ENCODE measurements around the gene SERBP1. TPM values are rescaled to one million over a fixed set of nuclear protein-coding genes. Genes with fewer than 3 reads are reported as not detected.
"Not testable (repeated sequence)": the region's sequence is repeated elsewhere in the genome, so short reads cannot be mapped to it uniquely, and the experiment has no call there.

Gene SERBP1
- polyA plus RNA-seq, 1 donor from 2014 or later, result 150 TPM

DNA sequence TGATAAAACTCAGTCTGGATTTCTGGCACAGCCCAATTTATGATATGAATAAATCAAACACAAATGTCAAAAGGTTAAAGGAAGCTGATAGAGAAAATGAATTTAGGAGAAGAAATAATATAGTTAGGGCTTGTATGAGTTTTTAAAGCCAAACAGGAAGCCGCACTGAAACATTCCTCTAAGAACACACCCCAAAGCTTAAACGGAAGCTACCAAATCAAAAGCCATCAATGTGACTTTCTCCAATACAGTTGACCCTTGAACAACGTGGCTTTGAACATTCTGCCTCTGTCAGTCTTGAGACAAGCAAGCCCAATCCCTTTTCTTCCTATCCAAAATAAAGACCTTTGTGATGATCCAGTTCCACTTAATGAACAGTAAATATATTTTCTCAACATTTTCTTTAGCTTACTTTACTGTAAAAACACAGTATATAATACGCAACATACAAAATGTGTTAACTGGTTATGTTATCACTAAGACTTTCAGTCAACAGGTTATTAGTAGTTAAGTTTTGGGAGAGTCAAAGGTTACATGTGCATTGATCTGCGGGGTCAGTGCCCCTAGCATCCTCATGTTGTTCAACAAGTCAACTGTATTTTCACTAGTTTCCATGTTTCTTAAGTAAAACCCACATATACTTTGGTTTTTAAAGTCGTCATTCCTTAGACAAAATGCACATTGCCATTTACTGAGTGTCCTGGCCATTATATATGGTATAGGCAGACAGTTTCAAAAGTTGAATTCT is 11.2 kb downstream of the SERBP1 start:
- H3K79me2 ChIP-seq (replicated peaks; ENCODE audit: insufficient read depth, low read length), result peaks cover 29% of the 10 kb centered on the region
- no peak overlapping the region for H3K4me3 ChIP-seq (ENCODE audit: low read length)
- H3K9ac ChIP-seq (ENCODE audit: low read length), result no peak overlapping the region
- no peak overlapping the region for H3K4me2 ChIP-seq (ENCODE audit: low read length)
- H4K20me1 ChIP-seq (ENCODE audit: insufficient read depth), result no peaks in the 10 kb centered on the region
- H3K9me3 ChIP-seq (ENCODE audit: low read length), result no peaks in the 10 kb centered on the region
- H3K27me3 ChIP-seq (ENCODE audit: insufficient read depth, low read depth, low read length), result no peaks in the 10 kb centered on the region
- no peaks in the 10 kb centered on the region for H3K9me2 ChIP-seq (ENCODE audit: insufficient read depth, low read length)
- H3K36me3 ChIP-seq (ENCODE audit: insufficient read depth, low read length), result peaks cover 29% of the 10 kb centered on the region
- H2AFZ ChIP-seq (ENCODE audit: low read depth, low read length), result no peak overlapping the region
- H3F3A ChIP-seq (ENCODE audit: insufficient read depth, low read length, poor library complexity, severe bottlenecking), result no peaks in the 10 kb centered on the region
- H3K27ac ChIP-seq (ENCODE audit: low read length), result no peak overlapping the region
- TF ChIP-seq POLR2AphosphoS5 (IDR thresholded peaks at IDR 0.05) (no peak), EZH2 (IDR thresholded peaks at IDR 0.05; ENCODE audit: borderline replicate concordance, insufficient read depth, low read length, poor library complexity, severe bottlenecking) (no peak), SMC3 (conservative IDR thresholded peaks at IDR 0.05; ENCODE audit: poor library complexity) (no peak), MXI1 (conservative IDR thresholded peaks at IDR 0.05; ENCODE audit: poor library complexity, severe bottlenecking) (no peak), TAF1 (IDR thresholded peaks at IDR 0.05; ENCODE audit: low read depth) (no peak), RAD21 (conservative IDR thresholded peaks at IDR 0.05) (no peak), EP300 (conservative IDR thresholded peaks at IDR 0.05; ENCODE audit: poor library complexity, severe bottlenecking) (no peak)
- TF ChIP-seq, protein P1, sequence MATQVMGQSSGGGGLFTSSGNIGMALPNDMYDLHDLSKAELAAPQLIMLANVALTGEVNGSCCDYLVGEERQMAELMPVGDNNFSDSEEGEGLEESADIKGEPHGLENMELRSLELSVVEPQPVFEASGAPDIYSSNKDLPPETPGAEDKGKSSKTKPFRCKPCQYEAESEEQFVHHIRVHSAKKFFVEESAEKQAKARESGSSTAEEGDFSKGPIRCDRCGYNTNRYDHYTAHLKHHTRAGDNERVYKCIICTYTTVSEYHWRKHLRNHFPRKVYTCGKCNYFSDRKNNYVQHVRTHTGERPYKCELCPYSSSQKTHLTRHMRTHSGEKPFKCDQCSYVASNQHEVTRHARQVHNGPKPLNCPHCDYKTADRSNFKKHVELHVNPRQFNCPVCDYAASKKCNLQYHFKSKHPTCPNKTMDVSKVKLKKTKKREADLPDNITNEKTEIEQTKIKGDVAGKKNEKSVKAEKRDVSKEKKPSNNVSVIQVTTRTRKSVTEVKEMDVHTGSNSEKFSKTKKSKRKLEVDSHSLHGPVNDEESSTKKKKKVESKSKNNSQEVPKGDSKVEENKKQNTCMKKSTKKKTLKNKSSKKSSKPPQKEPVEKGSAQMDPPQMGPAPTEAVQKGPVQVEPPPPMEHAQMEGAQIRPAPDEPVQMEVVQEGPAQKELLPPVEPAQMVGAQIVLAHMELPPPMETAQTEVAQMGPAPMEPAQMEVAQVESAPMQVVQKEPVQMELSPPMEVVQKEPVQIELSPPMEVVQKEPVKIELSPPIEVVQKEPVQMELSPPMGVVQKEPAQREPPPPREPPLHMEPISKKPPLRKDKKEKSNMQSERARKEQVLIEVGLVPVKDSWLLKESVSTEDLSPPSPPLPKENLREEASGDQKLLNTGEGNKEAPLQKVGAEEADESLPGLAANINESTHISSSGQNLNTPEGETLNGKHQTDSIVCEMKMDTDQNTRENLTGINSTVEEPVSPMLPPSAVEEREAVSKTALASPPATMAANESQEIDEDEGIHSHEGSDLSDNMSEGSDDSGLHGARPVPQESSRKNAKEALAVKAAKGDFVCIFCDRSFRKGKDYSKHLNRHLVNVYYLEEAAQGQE (IDR thresholded peaks at IDR 0.05; ENCODE audit: borderline replicate concordance), result no peak
- TF ChIP-seq, protein P2, sequence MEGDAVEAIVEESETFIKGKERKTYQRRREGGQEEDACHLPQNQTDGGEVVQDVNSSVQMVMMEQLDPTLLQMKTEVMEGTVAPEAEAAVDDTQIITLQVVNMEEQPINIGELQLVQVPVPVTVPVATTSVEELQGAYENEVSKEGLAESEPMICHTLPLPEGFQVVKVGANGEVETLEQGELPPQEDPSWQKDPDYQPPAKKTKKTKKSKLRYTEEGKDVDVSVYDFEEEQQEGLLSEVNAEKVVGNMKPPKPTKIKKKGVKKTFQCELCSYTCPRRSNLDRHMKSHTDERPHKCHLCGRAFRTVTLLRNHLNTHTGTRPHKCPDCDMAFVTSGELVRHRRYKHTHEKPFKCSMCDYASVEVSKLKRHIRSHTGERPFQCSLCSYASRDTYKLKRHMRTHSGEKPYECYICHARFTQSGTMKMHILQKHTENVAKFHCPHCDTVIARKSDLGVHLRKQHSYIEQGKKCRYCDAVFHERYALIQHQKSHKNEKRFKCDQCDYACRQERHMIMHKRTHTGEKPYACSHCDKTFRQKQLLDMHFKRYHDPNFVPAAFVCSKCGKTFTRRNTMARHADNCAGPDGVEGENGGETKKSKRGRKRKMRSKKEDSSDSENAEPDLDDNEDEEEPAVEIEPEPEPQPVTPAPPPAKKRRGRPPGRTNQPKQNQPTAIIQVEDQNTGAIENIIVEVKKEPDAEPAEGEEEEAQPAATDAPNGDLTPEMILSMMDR (IDR thresholded peaks at IDR 0.05; ENCODE audit: poor library complexity, severe bottlenecking), result no peak

DNA sequence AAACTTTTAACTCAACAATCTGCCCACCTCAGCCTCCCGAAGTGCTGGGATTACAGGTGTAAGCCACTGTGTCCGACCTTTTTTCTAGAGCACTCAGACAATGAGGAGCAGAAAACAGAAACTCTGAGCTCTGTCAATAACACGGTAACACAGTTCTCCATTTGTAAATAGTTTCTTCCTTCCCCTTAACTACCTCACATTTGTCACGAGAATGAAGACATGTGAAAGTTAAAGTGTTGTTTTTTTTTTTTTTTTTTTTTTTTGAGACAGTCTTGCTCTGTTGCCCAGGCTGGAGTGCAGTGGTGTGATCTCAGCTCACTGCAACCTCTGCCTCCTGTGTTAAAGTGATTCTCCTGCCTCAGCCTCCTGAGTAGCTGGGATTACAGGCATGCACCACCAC is 12.5 kb downstream of the SERBP1 start:
- H3K27ac ChIP-seq (ENCODE audit: low read length); H3K9ac ChIP-seq (ENCODE audit: low read length); H3K9me3 ChIP-seq (ENCODE audit: low read length); H3K4me2 ChIP-seq (ENCODE audit: low read length); H3K4me3 ChIP-seq (ENCODE audit: low read length); H2AFZ ChIP-seq (ENCODE audit: low read depth, low read length); H3K9me2 ChIP-seq (ENCODE audit: insufficient read depth, low read length); H3F3A ChIP-seq (ENCODE audit: insufficient read depth, low read length, poor library complexity, severe bottlenecking); H4K20me1 ChIP-seq (ENCODE audit: insufficient read depth); H3K27me3 ChIP-seq (ENCODE audit: insufficient read depth, low read depth, low read length): not testable (repeated sequence)
- peaks cover 29% of the 10 kb centered on the region for H3K36me3 ChIP-seq (ENCODE audit: insufficient read depth, low read length)
- peaks cover 23% of the 10 kb centered on the region for H3K79me2 ChIP-seq (replicated peaks; ENCODE audit: insufficient read depth, low read length)

All from neural cell (in vitro differentiated cells).